CD14-positive monocyte (primary cell): ENCODE data around the gene IL36RN. TPM values are rescaled to one million over a fixed set of nuclear protein-coding genes. Genes with fewer than 3 reads are reported as not detected.

ENCODE experiments used
- DNase-seq, 3 donors: peaks; one replicate each; pipeline ENCODE4 v3.0.0-alpha.2; 2011 to 2022
- H2AFZ ChIP-seq: 2 replicates; pipeline ENCODE4 v1.6.0; 2012; ENCODE audit warnings: mild to moderate bottlenecking, low read depth, low read length, inconsistent platforms; ENCODE audit not compliant: insufficient read depth, poor library complexity, severe bottlenecking
- H3K27ac ChIP-seq, 2 donors: 1 replicate in 1 of 2; 2 replicates in 1 of 2; pipeline ENCODE4 v1.5.1; 2012 to 2013; ENCODE audit warnings: low read length in 2 of 2, control low read depth in 1 of 2, inconsistent platforms in 1 of 2, low read depth in 1 of 2, mild to moderate bottlenecking in 1 of 2
- H3K27me3 ChIP-seq, 2 donors: one replicate each; pipeline versions ENCODE4 v1.6.0 to v1.6.1; 2011 to 2013; ENCODE audit warnings: low read length in 2 of 2; ENCODE audit not compliant: control insufficient read depth in 2 of 2, insufficient read depth in 2 of 2
- H3K36me3 ChIP-seq, 2 donors: replicated peaks in 1 of 2; 1 replicate in 1 of 2; 2 replicates in 1 of 2; pipeline versions ENCODE4 v1.5.1 to v1.6.1; 2012 to 2013; ENCODE audit warnings: low read length in 2 of 2, control low read depth in 1 of 2, inconsistent platforms in 1 of 2, mild to moderate bottlenecking in 1 of 2; ENCODE audit not compliant: insufficient read depth in 2 of 2, control insufficient read depth in 1 of 2
- H3K4me1 ChIP-seq, 2 donors: 1 replicate in 1 of 2; 2 replicates in 1 of 2; pipeline versions ENCODE4 v1.5.1 to v1.6.1; 2012 to 2013; ENCODE audit warnings: low read length in 2 of 2, control low read depth in 1 of 2, inconsistent platforms in 1 of 2, mild to moderate bottlenecking in 1 of 2, moderate library complexity in 1 of 2; ENCODE audit not compliant: insufficient read depth in 2 of 2, control insufficient read depth in 1 of 2
- H3K4me2 ChIP-seq: replicated peaks from 2 replicates; pipeline ENCODE3; 2012; ENCODE audit warnings: low read length, moderate library complexity, mild to moderate bottlenecking; ENCODE audit not compliant: poor library complexity, severe bottlenecking; ENCODE audit errors: extremely low read depth
- H3K4me3 ChIP-seq, 3 experiments: fragments of 200-600 bp in 1 of 3; sonication (generic) in 1 of 3; replicated peaks in 1 of 3; 1 replicate in 2 of 3; 2 replicates in 1 of 3; pipeline ENCODE4 v1.5.1; 2011 to 2013; ENCODE audit warnings: low read length in 3 of 3, mild to moderate bottlenecking in 3 of 3, control low read depth in 2 of 3, low read depth in 2 of 3, inconsistent platforms in 1 of 3, moderate library complexity in 1 of 3
- H3K79me2 ChIP-seq: 2 replicates; pipeline ENCODE4 v1.6.0; 2012; ENCODE audit warnings: mild to moderate bottlenecking, control low read depth, inconsistent platforms, low read length, moderate library complexity; ENCODE audit not compliant: insufficient read depth
- H3K9ac ChIP-seq: 2 replicates; pipeline ENCODE4 v1.6.0; 2017; ENCODE audit warnings: low read length, mild to moderate bottlenecking; ENCODE audit not compliant: insufficient read depth, poor library complexity, severe bottlenecking
- H3K9me3 ChIP-seq, 2 donors: replicated peaks in 1 of 2; 1 replicate in 1 of 2; 2 replicates in 1 of 2; pipeline versions ENCODE4 v1.5.1 to v1.6.1; 2012 to 2013; ENCODE audit warnings: low read length in 2 of 2, control low read depth in 1 of 2; ENCODE audit not compliant: control insufficient read depth in 1 of 2, insufficient read depth in 1 of 2
- H4K20me1 ChIP-seq: 2 replicates; pipeline ENCODE4 v1.6.0; 2012; ENCODE audit warnings: mild to moderate bottlenecking, low read length, control low read depth, moderate library complexity; ENCODE audit not compliant: insufficient read depth
- H3K27ac Mint-ChIP-seq, 7 donors: one replicate each; pipeline ENCODE4 v1.8.0; 2020; ENCODE audit warnings: mild to moderate bottlenecking in 7 of 7, mixed read lengths in 7 of 7, moderate library complexity in 6 of 7, inconsistent platforms in 2 of 7
- H3K27me3 Mint-ChIP-seq, 3 donors: one replicate each; pipeline ENCODE4 v1.8.0; 2021 to 2022; ENCODE audit warnings: low read depth in 3 of 3, mild to moderate bottlenecking in 3 of 3, mixed read lengths in 3 of 3, moderate library complexity in 3 of 3, inconsistent platforms in 1 of 3
- H3K36me3 Mint-ChIP-seq, 2 donors: one replicate each; pipeline ENCODE4 v1.8.0; 2020; ENCODE audit warnings: mixed read lengths in 2 of 2, inconsistent platforms in 1 of 2, mild to moderate bottlenecking in 1 of 2
- H3K4me1 Mint-ChIP-seq: one replicate; pipeline ENCODE4 v1.8.0; 2020; ENCODE audit warnings: mild to moderate bottlenecking, mixed read lengths
- H3K4me3 Mint-ChIP-seq, 2 donors: one replicate each; pipeline ENCODE4 v1.8.0; 2020; ENCODE audit warnings: mild to moderate bottlenecking in 2 of 2, mixed read lengths in 2 of 2, moderate library complexity in 1 of 2
- H3K9me3 Mint-ChIP-seq, 7 donors: one replicate each; pipeline ENCODE4 v1.8.0; 2020 to 2022; ENCODE audit warnings: mixed read lengths in 7 of 7, mild to moderate bottlenecking in 6 of 7, moderate library complexity in 6 of 7, inconsistent platforms in 2 of 7
- WGBS: methylation state at CpG from one replicate; pipeline ENCODE4 v1.1.5; 2013; ENCODE audit warnings: missing lambda C conversion rate; ENCODE audit not compliant: insufficient coverage; 5-methylcytosine and 5-hydroxymethylcytosine counted together
- intact Hi-C, 2 donors: fragments of 100-400 bp; cut with micrococcal nuclease; formaldehyde crosslinking; loops; one replicate each; pipeline versions ENCODE4 v1.15.0 to v1.15.1; 2023
- polyA plus RNA-seq, 3 donors: library from polyadenylated mRNA; depleted of rRNA in 1 of 3; unstranded in 2 of 3; stranded (reverse) in 1 of 3; fragments of 300-500 nt in 2 of 3; fragments of >200 nt in 1 of 3; fragmentation: Illumina TruSeq in 2 of 3; gene quantifications; 1 replicate in 2 of 3; 2 replicates in 1 of 3; pipeline ENCODE4 v1.2.3, GENCODE V29; 2012 to 2021
- TF ChIP-seq, protein P1 (sequence below): fragments of 200-600 bp; IDR thresholded peaks from one replicate; pipeline ENCODE4 v1.8.0; 2022; ENCODE audit warnings: antibody characterized with exemption, mild to moderate bottlenecking

Gene IL36RN
- polyA plus RNA-seq, 3 donors, result not detected

DNA sequence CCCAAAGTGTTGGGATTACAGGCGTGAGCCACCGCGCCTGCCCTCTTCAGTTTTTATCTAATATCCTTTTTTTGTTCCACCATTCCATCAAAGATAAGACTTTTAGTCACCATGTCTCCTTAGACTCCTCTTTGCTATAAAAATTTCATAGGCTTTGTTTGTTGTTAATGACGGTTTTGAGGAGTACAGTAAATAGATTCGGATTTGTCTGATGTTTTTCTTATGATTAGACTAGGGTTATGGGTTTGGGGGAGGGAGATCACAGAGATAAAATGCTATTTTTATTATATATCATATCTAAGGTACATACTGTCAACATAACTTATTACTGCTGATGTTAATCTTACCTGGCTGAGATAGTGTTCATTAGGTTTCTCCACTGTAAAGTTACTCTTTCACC is 12.5 kb upstream of the IL36RN start:
- Histone ChIP-seq H3K27ac (no peak overlapping the region), H3K79me2 (no peaks in the 10 kb centered on the region), H3K4me3 (no peak overlapping the region), H4K20me1 (no peaks in the 10 kb centered on the region), H3K4me2 (no peak overlapping the region), H3K36me3 (no peaks in the 10 kb centered on the region), H3K9me3 (peaks cover 0 to 10% of the 10 kb centered on the region in 2 donors), H2AFZ (no peak overlapping the region), H3K27me3 (peaks cover 0 to 3% of the 10 kb centered on the region in 2 donors), H3K9ac (no peak overlapping the region), H3K4me1 (no peaks in the 10 kb centered on the region)
- Mint-ChIP-seq H3K4me1 (no peaks in the 10 kb centered on the region), H3K36me3 (no peaks in the 10 kb centered on the region), H3K27me3 (peaks cover 6 to 11% (median 9%) of the 10 kb centered on the region in 3 donors), H3K27ac (no peak overlapping the region), H3K4me3 (no peak overlapping the region), H3K9me3 (peaks cover 11 to 23% (median 17%) of the 10 kb centered on the region in 7 donors)
- no CpG with 5 or more reads among the region's 5 CpGs for WGBS
- TF ChIP-seq, protein P1, sequence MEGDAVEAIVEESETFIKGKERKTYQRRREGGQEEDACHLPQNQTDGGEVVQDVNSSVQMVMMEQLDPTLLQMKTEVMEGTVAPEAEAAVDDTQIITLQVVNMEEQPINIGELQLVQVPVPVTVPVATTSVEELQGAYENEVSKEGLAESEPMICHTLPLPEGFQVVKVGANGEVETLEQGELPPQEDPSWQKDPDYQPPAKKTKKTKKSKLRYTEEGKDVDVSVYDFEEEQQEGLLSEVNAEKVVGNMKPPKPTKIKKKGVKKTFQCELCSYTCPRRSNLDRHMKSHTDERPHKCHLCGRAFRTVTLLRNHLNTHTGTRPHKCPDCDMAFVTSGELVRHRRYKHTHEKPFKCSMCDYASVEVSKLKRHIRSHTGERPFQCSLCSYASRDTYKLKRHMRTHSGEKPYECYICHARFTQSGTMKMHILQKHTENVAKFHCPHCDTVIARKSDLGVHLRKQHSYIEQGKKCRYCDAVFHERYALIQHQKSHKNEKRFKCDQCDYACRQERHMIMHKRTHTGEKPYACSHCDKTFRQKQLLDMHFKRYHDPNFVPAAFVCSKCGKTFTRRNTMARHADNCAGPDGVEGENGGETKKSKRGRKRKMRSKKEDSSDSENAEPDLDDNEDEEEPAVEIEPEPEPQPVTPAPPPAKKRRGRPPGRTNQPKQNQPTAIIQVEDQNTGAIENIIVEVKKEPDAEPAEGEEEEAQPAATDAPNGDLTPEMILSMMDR, result no peak
- intact Hi-C loops, result no loop called here
- DNase-seq, result no peak

DNA sequence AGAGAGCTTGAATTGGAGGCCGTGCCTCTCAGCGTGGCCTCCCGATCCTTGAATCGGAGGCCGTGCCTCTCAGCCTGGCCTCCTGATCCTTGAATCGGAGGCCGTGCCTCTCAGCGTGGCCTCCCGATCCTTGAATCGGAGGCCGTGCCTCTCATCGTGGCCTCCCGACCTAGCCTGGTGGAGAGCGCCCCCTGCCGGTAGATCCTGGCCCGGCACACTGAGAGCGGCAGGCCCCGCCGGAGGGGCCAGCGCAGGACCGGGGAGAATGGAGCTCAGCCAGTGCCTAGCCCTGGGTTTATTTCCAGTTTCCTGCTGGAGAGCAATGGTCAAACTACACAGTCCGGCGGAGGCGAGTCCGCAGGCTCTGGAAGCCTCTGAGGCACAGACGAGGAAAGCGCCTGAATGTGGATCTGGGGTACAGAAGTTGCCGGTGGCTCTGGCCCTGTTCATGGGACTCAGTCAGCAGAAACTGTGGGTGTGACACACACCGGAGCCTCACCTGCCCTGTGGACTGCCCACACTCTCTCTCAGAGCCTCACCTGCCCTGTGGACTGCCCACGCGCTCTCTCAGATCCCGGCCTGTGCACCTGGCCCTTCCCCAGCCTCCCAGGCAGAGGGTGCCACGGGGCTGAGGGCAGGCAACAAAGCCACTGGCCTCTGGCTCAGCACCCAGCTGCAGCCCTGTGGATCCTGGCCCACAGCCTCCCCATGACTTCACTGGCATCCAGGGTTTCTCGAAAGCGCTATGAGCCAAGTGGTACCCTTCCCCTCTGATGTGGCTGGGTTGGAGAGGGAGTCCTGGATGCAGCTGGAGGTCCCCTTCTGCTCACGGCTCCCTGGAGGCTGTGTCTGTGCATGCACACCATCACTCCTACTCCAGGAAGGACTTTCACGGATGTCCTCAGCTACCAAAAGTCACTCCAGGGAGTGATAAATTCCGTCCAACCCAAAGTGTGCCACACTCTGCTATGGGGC is 7.8 kb upstream of the IL36RN start:
- DNase-seq, result no peak
- H3K27me3 Mint-ChIP-seq, result peaks cover 5 to 7% (median 5%) of the 10 kb centered on the region in 3 donors
- no peaks in the 10 kb centered on the region for H3K4me1 Mint-ChIP-seq
- H3K4me1 ChIP-seq, result no peaks in the 10 kb centered on the region
- H3K4me3 ChIP-seq, result no peak overlapping the region
- peaks cover 0 to 18% of the 10 kb centered on the region in 2 donors for H3K9me3 ChIP-seq
- intact Hi-C loops, result no loop called here
- no peak overlapping the region for H2AFZ ChIP-seq
- H3K4me3 Mint-ChIP-seq, result no peak overlapping the region
- WGBS, result 92% methylated on average over 35 of the region's 38 CpGs
- no peaks in the 10 kb centered on the region for H3K79me2 ChIP-seq
- no peaks in the 10 kb centered on the region for H3K36me3 Mint-ChIP-seq
- H3K36me3 ChIP-seq, result no peaks in the 10 kb centered on the region
- H3K27ac ChIP-seq, result no peak overlapping the region
- H3K27me3 ChIP-seq, result peaks cover 0 to 3% of the 10 kb centered on the region in 2 donors
- TF ChIP-seq, protein P1, result no peak
- H3K9ac ChIP-seq, result no peak overlapping the region
- H3K27ac Mint-ChIP-seq, result no peak overlapping the region
- no peaks in the 10 kb centered on the region for H4K20me1 ChIP-seq
- H3K9me3 Mint-ChIP-seq, result peaks cover 22 to 42% (median 32%) of the 10 kb centered on the region in 7 donors
- no peak overlapping the region for H3K4me2 ChIP-seq
